WI38 (cell line): Measurements from ENCODE around the gene PERP.

Experiments used
- H3K4me3 ChIP-seq: 2 replicates; pipeline ENCODE4 v1.5.1; 2011; ENCODE audit warnings: low read depth, mild to moderate bottlenecking, control low read depth, low read length
- TF ChIP-seq, protein P1 (sequence below): IDR thresholded peaks from 2 replicates; pipeline ENCODE4 v1.5.1; 2012; ENCODE audit warnings: low read depth, mild to moderate bottlenecking, control low read depth, low read length

The PERP gene

DNA sequence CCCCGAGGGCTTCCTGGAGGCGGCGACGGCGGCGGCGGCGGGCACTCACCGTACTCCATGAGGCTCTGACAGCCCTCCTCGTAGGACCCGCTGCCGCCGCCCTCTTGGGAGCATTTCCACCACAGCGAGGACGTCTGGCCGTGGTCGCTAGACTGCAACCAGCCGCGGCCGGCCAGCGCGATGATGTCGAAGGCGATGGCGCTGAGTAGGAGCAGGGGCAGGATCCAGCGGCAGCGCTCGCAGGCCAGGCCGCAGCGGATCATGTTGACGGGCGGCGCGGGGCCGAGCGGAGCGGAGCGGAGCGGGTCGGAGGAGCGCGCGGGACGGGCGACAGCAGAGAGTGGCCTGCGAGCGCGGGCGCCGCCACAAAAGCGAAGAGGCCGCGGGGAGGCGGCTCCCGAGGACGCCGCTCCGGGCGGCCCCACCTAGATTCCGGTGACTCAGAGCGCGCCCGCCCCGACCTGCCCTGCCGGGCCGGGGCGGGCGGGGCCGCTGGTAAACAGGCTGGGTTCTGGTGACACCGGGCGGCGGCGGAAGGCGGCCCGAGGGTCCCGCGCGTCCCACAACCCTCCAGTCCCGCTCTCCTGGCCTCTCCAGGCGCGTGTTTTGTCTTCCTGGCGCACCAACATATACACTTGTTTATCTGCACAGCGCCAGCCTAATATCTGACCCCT, at the start of gene PERP:
Gene PERP (minus strand): TSS at position 342 of the 674 bp plus-strand sequence. CDS start 79 bp downstream, at position 263.
- TF ChIP-seq, protein P1, sequence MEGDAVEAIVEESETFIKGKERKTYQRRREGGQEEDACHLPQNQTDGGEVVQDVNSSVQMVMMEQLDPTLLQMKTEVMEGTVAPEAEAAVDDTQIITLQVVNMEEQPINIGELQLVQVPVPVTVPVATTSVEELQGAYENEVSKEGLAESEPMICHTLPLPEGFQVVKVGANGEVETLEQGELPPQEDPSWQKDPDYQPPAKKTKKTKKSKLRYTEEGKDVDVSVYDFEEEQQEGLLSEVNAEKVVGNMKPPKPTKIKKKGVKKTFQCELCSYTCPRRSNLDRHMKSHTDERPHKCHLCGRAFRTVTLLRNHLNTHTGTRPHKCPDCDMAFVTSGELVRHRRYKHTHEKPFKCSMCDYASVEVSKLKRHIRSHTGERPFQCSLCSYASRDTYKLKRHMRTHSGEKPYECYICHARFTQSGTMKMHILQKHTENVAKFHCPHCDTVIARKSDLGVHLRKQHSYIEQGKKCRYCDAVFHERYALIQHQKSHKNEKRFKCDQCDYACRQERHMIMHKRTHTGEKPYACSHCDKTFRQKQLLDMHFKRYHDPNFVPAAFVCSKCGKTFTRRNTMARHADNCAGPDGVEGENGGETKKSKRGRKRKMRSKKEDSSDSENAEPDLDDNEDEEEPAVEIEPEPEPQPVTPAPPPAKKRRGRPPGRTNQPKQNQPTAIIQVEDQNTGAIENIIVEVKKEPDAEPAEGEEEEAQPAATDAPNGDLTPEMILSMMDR = no peak
- peak within 1 kb of the TSS; percentile 80 for H3K4me3 ChIP-seq

DNA sequence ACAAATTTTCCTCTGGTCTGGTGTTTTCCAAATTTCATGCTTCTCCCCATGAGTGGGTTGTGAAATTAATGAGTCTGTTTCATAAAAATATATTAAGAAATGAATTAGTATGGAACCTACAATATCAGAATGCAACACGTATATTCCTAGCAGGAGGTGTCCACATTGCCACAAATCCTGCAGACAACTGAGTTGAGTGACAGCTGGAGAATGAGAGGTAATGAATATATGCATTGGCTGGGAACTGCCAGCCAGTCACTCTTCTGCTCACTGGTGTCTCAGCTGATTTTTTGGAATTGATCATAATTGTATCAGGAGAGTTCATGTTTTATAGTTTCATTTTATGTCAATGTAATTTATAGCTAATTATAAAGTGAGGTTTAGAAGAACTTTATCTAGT, 48.2 kb upstream of the PERP start:
- TF ChIP-seq, protein P1 = no peak
- no peak overlapping the region for H3K4me3 ChIP-seq

DNA sequence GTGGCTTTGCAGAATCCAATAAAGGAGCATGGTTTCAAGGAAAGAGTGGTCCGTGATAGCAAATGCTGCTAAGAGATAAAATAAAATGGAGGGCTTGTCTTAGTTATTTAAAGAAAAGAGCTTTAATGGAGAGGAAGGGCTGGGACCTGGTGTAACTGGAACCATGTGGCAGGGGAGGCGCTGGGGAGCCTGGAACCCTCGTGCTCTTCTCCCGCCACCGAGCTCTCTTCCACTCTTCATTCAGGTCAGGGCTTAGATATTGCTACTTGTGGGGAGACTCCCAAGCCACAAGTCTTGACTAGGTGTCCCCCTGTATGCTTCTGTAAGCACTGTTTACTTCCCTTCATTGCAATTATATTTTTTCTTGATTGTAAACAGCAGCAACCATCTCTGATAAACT, 39.3 kb upstream of the PERP start:
- no peak overlapping the region for H3K4me3 ChIP-seq
- TF ChIP-seq, protein P1 = no peak

DNA sequence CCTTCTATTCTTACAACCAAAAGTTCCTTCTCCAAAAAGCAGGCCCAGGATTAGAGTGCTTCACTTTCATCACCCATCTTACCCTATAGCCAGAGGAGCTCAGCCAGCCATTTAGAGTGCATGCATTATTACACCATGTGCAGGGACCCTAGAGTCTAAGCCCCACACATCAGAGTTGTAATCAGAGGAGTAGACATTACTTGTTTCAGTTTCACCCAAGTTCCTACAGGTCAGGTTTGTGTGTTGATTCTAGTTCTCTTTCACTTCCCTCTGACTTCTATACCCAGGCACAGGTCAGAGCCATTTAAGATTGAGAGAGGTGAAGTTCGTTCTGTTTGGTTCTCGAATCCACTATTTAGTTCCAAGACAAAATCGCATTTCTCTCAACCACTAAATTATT, 38.2 kb upstream of the PERP start:
- TF ChIP-seq, protein P1 = no peak
- H3K4me3 ChIP-seq = no peak overlapping the region

DNA sequence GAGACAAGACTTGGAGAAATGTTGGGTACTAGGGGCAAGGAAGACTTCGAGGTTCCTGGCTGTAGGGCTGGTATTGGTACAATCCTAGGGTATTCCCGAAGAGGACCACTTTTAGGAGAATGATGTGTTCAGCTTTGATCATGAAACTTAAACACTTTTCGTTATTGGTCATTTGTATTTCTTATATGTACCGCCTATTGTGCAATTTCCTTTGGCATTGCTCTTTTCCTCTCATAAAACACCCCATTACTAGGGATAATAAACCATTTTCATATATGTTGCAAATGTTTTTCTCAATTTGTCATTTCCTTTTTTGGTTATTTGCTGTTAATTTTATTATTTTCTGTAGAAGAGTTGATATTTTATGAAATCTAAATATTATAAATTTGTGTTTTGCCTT, 35.6 kb upstream of the PERP start:
- no peak overlapping the region for H3K4me3 ChIP-seq
- TF ChIP-seq, protein P1 = no peak

DNA sequence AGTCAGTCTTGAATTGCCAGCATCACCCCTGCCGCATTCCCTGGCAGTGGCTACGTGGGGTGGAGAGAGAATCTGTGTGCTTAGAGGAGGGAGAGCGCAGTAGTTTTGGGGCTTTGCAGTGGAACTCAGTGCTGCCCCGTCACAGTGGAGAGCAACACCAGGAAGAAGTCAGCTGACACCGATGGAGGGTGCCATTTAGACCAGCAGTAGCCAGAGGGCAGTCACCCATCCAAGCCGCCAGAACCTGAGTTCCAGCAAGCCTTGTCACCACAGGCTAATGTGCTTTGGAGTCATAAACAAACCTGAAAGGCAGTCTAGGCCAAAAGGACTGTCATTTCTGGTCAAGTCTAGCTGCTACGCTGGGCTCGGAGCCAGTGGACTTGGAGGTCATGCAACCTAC, 22.0 kb upstream of the PERP start:
- TF ChIP-seq, protein P1 = no peak
- no peak overlapping the region for H3K4me3 ChIP-seq

DNA sequence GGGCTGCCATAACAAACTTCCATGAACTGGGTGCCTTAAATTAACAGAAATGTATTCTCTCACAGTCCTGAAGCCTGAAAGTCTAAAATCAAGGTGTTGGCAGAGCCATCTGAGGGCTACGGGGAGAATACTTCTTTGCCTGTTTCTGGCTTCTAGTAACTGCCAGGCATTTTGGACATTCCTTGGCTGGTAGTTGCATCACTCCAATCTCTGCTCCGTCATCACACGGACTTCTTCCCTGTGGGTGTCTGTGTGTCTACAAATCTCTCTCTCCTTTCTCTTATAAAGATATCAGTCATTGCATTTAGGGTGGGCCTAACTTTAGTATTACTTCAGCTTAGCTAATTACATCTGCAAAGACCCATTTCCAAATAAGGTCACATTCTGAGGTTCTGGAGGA, 20.9 kb upstream of the PERP start:
- H3K4me3 ChIP-seq = no peak overlapping the region
- TF ChIP-seq, protein P1 = no peak
